ENCODE data around the gene SH3YL1.

GRCh38 chr2:248724-249123, 15.1 kb downstream of the SH3YL1 start:
- TF ChIP-seq CTCF (IDR thresholded peaks at IDR 0.05; ENCODE audit: borderline replicate concordance, extremely low read depth, low read length, poor library complexity, severe bottlenecking) = no peak
- no peak for TF ChIP-seq EZH2 (IDR thresholded peaks at IDR 0.05; ENCODE audit: borderline replicate concordance, low read depth, low read length, severe bottlenecking)
